Activated T-cell treated with anti-CD3 and anti-CD28 coated beads for 48 hours (primary cell): ENCODE results near the gene FAM53B.
"Not testable (repeated sequence)": the region's sequence is repeated elsewhere in the genome, so short reads cannot be mapped to it uniquely, and the experiment has no call there.

ENCODE experiments used
- DNase-seq: peaks from one replicate; pipeline ENCODE4 v3.0.0-alpha.2; 2020; ENCODE audit warnings: low read depth

The FAM53B gene

GRCh38 chr10:124596962-124597845, 147.0 kb downstream of the FAM53B start:
- no peak for DNase-seq

DNA sequence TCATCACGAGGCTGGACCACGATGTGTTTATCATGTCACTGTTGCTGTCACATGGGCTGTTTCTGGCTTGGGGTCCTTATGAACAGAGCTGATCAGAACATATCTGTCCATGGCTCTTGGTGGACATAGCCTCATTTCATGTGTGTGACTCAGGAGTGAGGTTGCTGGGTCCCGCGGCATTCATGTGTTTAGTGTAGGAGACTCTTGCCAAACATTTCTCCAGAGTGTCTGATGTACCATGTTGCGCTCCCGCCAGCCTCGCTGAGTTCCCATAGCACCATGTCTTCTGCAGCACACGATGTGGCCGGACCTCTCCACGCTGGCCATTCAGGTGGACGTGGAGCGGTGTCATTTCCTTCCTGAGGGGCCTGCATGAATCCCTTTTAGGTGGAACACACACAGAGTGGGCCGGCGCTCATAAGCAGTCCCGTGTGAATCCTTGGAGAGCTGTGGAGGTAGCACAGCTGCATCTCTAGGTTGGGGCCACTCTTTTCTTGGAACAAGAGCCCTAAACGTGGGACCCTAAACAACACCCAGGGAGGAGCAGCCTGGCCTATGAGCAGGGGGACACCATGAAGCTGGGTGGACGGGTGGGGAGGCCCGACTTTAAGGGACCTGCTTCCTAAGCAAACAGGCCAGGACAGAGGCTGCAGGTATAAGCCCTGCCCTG, 147.9 kb downstream of the FAM53B start:
- DNase-seq = no peak

GRCh38 chr10:124595143-124595883, 148.9 kb downstream of the FAM53B start:
- no peak for DNase-seq

- DNase-seq = no peak
These were observed 149.9 kb downstream of the FAM53B start for GRCh38 chr10:124594240-124594639.

GRCh38 chr10:124593431-124593985, 150.7 kb downstream of the FAM53B start:
- DNase-seq = no peak

DNA sequence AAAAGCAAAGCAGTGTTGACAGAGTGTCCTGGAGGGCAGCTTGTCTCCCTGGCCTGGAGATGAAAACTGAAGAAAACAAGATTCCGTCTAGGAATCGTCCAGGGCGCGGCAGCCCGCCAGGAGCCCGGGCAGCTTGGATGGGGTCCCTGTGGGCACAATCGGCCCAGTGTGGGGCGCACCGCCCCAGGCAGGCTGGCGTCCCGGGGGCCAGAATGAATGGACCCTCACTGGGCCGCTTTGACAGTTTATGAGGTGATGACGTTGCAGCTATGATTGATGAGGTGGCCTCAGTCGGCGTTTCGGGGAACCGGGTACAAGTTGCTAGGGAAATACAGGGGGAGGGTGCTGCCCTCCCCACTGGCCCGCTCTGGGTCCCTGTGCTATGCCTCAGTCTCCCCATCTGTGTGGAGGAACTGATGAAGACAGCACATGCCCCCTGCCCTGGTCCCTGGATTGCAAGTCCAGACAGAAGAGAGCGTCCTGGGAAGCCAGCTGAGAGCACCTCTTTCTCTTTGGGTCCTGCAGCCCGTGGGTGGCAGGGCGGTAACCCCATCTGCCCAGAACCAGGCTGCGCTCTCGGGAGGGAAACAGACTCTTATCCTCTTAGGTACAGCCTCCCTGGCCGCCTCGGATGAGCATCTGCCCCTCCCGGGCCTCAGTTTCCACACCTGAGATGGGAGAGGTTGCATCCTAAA, 151.3 kb downstream of the FAM53B start:
- DNase-seq = no peak

- DNase-seq = no peak
These were observed 152.1 kb downstream of the FAM53B start for GRCh38 chr10:124592101-124592500.

GRCh38 chr10:124591123-124591495, 153.1 kb downstream of the FAM53B start:
- no peak for DNase-seq

- no peak for DNase-seq
These were observed 153.7 kb downstream of the FAM53B start for GRCh38 chr10:124590216-124591122.

GRCh38 chr10:124589491-124590041, 154.6 kb downstream of the FAM53B start:
- DNase-seq = no peak

DNA sequence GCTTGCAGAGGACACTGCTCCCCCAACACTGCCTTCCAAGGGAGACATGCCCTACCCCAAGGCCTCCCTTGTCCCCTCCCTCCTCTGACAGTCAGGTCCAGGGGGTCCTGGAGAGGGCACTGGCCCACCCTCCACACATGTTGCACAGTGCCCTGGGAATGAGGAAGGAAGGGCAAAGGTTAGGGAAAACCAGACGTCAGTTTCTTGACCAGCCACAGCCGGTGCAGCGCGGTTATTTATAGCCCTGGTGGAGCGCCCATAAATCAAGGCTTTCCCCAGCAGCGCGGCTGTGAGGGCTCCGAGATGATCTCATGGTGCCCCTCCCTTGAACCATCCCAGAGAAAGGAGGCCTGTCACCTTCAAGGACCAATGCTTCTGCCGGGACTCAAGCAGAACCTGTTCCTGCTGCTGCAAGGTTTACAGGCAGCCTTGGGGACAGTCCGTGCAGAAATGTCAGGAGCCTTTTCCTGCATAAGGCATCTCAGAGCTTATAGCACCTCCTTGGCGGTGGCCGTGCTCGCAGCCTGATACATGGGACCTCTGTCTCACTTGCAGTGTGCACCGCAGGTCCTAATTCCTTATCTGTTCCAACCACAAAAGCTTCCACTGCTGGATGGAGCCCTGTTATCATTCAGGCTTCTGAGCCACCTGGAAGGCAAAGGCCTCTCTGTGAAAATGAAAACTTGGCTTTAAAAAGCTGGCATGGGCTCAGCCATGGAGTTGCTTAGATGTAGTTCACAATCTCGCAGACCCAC, 155.3 kb downstream of the FAM53B start:
- DNase-seq = no peak

DNA sequence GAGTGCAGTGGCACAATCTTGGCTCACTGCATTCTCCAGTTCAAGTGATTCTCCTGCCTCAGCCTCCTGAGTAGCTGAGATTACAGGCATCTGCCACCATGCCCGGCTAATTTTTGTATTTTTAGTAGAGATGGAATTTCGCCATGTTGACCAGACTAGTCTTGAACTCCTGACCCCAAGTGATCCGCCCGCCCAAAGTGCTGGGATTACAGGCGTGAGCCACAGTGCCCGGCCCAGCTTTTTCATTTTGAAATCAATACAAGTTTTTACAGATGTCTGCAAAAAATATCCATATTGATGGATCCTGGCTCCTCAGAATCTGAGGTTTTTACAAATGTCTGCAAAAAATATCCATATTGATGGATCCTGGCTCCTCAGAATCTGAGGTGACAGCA, 155.8 kb downstream of the FAM53B start:
- DNase-seq = not testable (repeated sequence)

DNA sequence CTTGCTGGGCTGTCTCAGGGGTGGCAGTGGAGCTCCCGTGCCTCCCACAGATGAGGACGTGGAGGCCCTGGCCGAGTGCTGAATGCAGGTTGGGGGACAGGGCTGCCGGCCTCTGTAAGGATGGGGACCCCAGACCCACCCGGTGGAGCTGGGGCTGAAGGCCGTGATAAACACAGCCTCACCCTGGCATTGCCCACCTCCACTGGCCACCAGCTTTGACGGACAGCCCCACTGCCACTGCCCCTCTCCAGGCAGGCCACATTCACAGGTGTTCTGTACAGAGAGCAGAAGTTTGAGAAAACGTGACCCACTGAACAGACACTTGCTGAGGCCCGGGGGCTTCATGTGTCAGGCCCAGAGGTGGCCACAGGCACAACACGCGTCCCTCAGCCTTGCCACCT, 156.4 kb downstream of the FAM53B start:
- DNase-seq = no peak

DNA sequence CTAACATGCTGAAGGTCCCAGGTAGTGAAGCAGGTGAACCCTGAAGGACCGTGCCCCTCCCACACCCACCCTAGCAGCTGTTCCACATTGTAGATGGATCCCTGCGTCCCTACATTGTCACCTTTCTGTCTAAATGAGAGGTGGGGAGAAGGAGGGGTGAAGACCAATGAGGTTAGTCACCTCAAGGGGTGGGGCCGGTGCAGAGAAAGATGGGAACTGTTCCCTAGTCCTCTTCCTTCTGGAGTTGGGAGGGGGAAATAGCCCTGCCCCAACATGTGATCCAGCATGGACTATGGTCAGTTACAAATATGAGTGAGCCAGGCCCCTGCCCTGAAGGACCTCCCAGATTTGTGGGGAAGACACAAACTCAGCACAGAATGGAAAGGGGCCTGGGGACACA, 158.0 kb downstream of the FAM53B start:
- DNase-seq = no peak

DNA sequence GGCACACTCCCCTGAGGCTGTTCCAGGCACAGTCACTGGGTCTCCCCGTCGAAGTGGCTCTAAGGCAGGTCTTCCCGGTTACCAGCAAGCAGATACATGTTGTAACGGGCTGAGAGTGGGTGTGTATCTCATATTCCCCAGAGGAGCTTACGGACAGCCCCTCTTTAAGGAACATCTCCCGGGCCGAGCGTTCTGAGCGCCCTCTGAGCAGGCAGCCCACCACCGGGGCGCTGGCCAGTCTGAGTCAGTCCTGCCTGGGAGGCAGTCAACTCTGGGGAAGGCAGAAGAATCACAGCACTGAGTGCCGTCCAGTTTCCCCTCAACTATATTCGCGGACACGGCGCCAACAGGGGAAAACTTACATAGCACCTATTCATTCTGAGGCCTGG, 165.2 kb downstream of the FAM53B start:
- no peak for DNase-seq

DNA sequence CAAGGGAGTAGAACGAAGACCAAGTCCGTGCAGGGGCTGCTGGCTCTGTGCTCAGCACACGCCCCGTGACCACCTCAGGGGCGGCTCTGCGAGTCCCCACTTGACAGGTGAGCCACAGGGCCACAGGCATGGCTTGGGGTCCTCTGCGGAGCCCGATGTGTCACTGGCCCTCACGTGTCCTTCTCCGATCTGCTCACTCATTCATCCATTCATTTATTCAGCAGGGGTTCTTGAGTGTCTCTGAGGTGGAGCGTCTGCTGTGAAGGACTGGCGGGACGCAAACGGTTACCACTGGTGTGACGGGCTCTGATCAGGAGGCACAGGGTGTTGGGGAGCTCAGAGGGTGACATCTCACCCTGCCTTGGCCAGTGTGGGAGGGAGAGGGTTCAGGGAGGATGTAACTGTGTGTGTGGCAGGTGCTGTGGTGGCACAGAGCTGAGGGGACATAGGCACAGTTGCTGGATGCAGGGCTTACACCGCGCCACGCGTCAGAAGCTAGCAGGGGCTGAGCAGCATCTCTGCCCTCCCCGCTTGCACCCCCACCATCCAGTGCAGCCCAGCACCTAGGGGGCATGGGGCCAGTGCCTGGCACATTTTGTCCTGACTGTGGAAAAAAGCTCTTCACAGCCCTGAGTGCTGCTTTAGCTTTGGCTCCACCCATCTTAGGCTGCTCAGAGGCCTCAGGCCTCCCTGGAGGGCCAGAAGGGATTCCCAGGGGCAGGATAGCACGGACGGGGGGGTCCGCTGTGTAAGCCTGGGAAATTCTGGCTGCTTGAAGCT, 165.8 kb downstream of the FAM53B start:
- no peak for DNase-seq

- DNase-seq = no peak
These were observed 166.5 kb downstream of the FAM53B start for GRCh38 chr10:124577651-124578050.

DNA sequence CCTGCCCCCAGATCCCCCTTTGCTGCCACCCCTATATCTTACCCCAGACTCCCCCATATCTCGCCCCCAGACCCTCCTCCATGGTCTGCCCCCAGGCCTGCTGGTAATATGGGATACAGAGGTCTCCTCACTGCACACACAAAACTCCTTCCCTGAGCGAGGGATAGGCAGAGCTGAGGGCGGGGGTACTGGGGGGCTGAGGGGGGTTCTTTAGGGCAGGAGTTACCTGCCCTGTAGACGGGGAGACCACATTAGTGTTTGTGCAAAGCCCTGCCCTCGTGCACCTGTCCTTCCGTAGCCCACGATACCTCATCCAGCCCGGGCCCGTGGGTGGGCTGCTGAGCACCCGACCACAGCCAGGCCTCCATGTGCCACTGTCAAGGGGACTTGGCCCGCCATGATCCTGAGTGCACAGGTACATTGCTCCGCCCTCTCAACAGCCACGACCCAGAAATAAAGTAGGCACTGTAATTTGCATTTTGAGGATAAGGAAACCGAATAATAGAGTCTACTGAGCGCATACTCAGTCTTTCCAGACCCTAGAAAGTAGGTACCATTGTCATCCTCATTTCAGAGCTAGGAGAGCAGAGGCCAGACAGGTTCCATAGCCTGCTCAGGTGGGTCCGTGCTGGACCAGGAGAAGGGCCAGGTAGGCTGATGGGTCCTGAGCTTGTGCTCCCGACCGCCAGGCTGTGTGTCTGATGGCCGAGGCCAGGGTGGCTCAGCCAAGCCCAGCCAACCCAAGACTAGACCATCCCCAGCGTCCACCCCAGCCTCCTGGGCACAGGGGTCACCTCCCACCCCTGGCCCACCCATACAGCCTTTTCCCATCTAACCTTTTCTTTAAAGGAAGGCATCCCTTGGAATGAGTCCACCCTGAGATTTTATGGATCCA, 167.4 kb downstream of the FAM53B start:
- DNase-seq = no peak
